GM12878 (cell line): ENCODE data around the gene PRKCE. TPM values are rescaled to one million over a fixed set of nuclear protein-coding genes. Genes with fewer than 3 reads are reported as not detected.

Experiments used
- ATAC-seq: fragments of 200-7000 bp; cut with Tn5 transposase; 3 replicates; pipeline ENCODE4 v1.9.1; 2020; ENCODE audit warnings: mild to moderate bottlenecking, moderate library complexity
- BruUV-seq: library from RNA; stranded (reverse); fragments of 400-500 nt; replicated peaks from 2 replicates; lab custom pipeline; 2021; lab: Mats Ljungman, UMichigan
- CTCF ChIA-PET: fragments of 300-600 bp; sonication (Branson Sonifier 250); formaldehyde crosslinking; extraction: SDS; loops from one replicate; lab custom pipeline; 2021; ENCODE audit warnings: inconsistent platforms; lab: Yijun Ruan, JAX
- POLR2A ChIA-PET: fragments of 350-600 bp; formaldehyde crosslinking; extraction: SDS; loops from one replicate; lab custom pipeline; 2021; ENCODE audit warnings: inconsistent platforms; lab: Charles Lee
- RAD21 ChIA-PET: fragments of 300-600 bp; sonication (Branson Sonifier 250); formaldehyde crosslinking; loops from one replicate; lab custom pipeline; 2023; ENCODE audit warnings: antibody characterized with exemption; ENCODE audit not compliant: unreplicated experiment; lab: Charles Lee
- SMC1A ChIA-PET: fragments of 300-600 bp; sonication (Branson Sonifier 250); formaldehyde crosslinking; loops from one replicate; lab custom pipeline; 2023; ENCODE audit not compliant: unreplicated experiment, uncharacterized antibody; lab: Charles Lee
- DNase-seq: peaks from one replicate; pipeline ENCODE4 v3.0.0-alpha.2; 2011; ENCODE audit warnings: low read depth, low spot score
- FAIRE-seq: peaks from 3 replicates; lab custom pipeline; 2011; peaks lifted over from hg19 to GRCh38; lab: Jason Lieb, UNC
- H2AFZ ChIP-seq: 2 replicates; pipeline ENCODE4 v1.6.0; 2011; ENCODE audit warnings: low read depth, low read length, control low read depth; ENCODE audit not compliant: control insufficient read depth
- H3K27ac ChIP-seq: 2 replicates; pipeline ENCODE4 v1.5.1; 2011; ENCODE audit warnings: control low read depth; ENCODE audit not compliant: control insufficient read depth, insufficient read depth
- H3K27me3 ChIP-seq, 2 experiments: replicated peaks in 1 of 2; 2 replicates each; pipeline versions ENCODE4 v1.6.0 to v1.6.1; 2011; ENCODE audit warnings: low read length in 1 of 2; ENCODE audit not compliant: control insufficient read depth in 2 of 2, insufficient read depth in 2 of 2
- H3K36me3 ChIP-seq, 2 experiments: 2 replicates each; pipeline ENCODE4 v1.5.1; 2011; ENCODE audit warnings: low read length in 1 of 2; ENCODE audit not compliant: control insufficient read depth in 2 of 2, insufficient read depth in 2 of 2
- H3K4me1 ChIP-seq: 2 replicates; pipeline ENCODE4 v1.6.1; 2011; ENCODE audit warnings: mild to moderate bottlenecking, low read length, moderate library complexity, mixed read lengths; ENCODE audit not compliant: control insufficient read depth, insufficient read depth
- H3K4me2 ChIP-seq: 2 replicates; pipeline ENCODE4 v1.6.0; 2011; ENCODE audit warnings: control low read depth; ENCODE audit not compliant: control insufficient read depth, insufficient read depth
- H3K4me3 ChIP-seq: fragments of 200-600 bp; sonication (generic); 2 replicates; pipeline ENCODE4 v1.5.1; 2016
- H3K79me2 ChIP-seq: 2 replicates; pipeline ENCODE4 v1.6.0; 2011; ENCODE audit warnings: low read length; ENCODE audit not compliant: control insufficient read depth, insufficient read depth
- H3K9ac ChIP-seq: 2 replicates; pipeline ENCODE4 v1.8.0; 2011; ENCODE audit warnings: low read length, control low read depth, mixed read lengths; ENCODE audit not compliant: control insufficient read depth, insufficient read depth
- H3K9me3 ChIP-seq: replicated peaks from 3 replicates; pipeline ENCODE4 v1.5.1; 2011; ENCODE audit warnings: mild to moderate bottlenecking, low read length; ENCODE audit not compliant: control insufficient read depth, insufficient read depth
- H4K20me1 ChIP-seq: 2 replicates; pipeline ENCODE4 v1.6.0; 2011; ENCODE audit not compliant: control insufficient read depth, insufficient read depth
- CEBPB ChIP-seq, 2 experiments: fragments of 150-350 bp in 1 of 2; IDR thresholded peaks; 2 replicates each; pipeline ENCODE4 v1.6.1; 2012 to 2014; ENCODE audit warnings: low read depth in 2 of 2, low read length in 2 of 2, borderline replicate concordance in 1 of 2, inconsistent platforms in 1 of 2
- EZH2 ChIP-seq: IDR thresholded peaks from 2 replicates; pipeline ENCODE4 v1.6.1; 2012; ENCODE audit warnings: low read depth, mild to moderate bottlenecking, control low read depth, inconsistent platforms, low read length, borderline replicate concordance; ENCODE audit not compliant: control insufficient read depth
- HDGF ChIP-seq: fragments of 450-650 bp; IDR thresholded peaks from 2 replicates; pipeline ENCODE4 v1.6.1; 2016; ENCODE audit warnings: antibody characterized with exemption
- RB1 ChIP-seq: fragments of 450-650 bp; formaldehyde crosslinking; IDR thresholded peaks from 2 replicates; pipeline ENCODE4 v1.6.1; 2017; ENCODE audit warnings: mild to moderate bottlenecking, borderline replicate concordance
- SMAD5 ChIP-seq: IDR thresholded peaks from 2 replicates; pipeline ENCODE4 v1.6.1; 2016; ENCODE audit warnings: antibody characterized with exemption, low read depth
- SP1 ChIP-seq: IDR thresholded peaks from one replicate; pipeline ENCODE4 v1.6.1; 2011; ENCODE audit warnings: low read depth, low read length
- SRF ChIP-seq, 2 experiments: IDR thresholded peaks; 2 replicates each; pipeline ENCODE4 v1.6.1; 2011; ENCODE audit warnings: low read depth in 2 of 2, low read length in 2 of 2, mild to moderate bottlenecking in 1 of 2, moderate library complexity in 1 of 2
- STAT3 ChIP-seq: IDR thresholded peaks from 2 replicates; pipeline ENCODE4 v1.6.1; 2011; ENCODE audit warnings: low read depth, low read length, improper control_type of control experiment
- YBX1 ChIP-seq: fragments of 450-650 bp; IDR thresholded peaks from 2 replicates; pipeline ENCODE4 v1.6.1; 2016; ENCODE audit warnings: antibody characterized with exemption
- ZNF384 ChIP-seq: IDR thresholded peaks from 2 replicates; pipeline ENCODE4 v1.6.1; 2012; ENCODE audit warnings: low read depth, mild to moderate bottlenecking, low read length, improper control_type of control experiment, borderline replicate concordance
- ZNF622 ChIP-seq: fragments of 450-650 bp; IDR thresholded peaks from 2 replicates; pipeline ENCODE4 v1.6.1; 2017; ENCODE audit warnings: mild to moderate bottlenecking, inconsistent platforms
- WGBS: methylation state at CpG from one replicate; pipeline ENCODE4 v1.1.6; 2016; ENCODE audit warnings: low lambda C conversion rate; ENCODE audit not compliant: insufficient replicate concordance, insufficient coverage; ENCODE audit errors: missing lambda C conversion rate; 5-methylcytosine and 5-hydroxymethylcytosine counted together
- in situ Hi-C: fragments of 300-500 bp; cut with MboI; formaldehyde crosslinking; loops from 9 replicates; pipeline ENCODE4 v1.14.3; 2018; ENCODE audit warnings: mixed read lengths
- intact Hi-C: fragments of 100-400 bp; cut with micrococcal nuclease; formaldehyde crosslinking; loops from one replicate; pipeline ENCODE4 v1.14.2; 2022; ENCODE audit not compliant: unreplicated experiment
- polyA plus RNA-seq, 11 experiments: library from polyadenylated mRNA; depleted of rRNA in 4 of 11; unstranded in 6 of 11; stranded (reverse) in 5 of 11; fragments of >200 nt; fragmentation: Nextera tagmentation in 4 of 11; fragmentation: Illumina TruSeq in 1 of 11; extraction: Ambion mirVana in 4 of 11; extraction: Trizol in 1 of 11; gene quantifications; 1 replicate in 1 of 11; 2 replicates in 10 of 11; pipeline versions ENCODE4 v1.2.1 to v1.2.3, GENCODE V29; 2011 to 2016; ENCODE audit warnings: inconsistent platforms in 2 of 11, missing spikeins in 2 of 11, low read depth in 1 of 11
- total RNA-seq, 4 experiments: library from RNA; depleted of rRNA in 3 of 4; stranded (reverse); fragments of >200 nt in 3 of 4; fragmentation: Illumina TruSeq in 1 of 4; extraction: Trizol in 1 of 4; gene quantifications; 2 replicates each; pipeline versions ENCODE4 v1.2.1 to v1.2.3, GENCODE V29; 2013 to 2021
- TF ChIP-seq, protein P1 (sequence below): fragments of 450-650 bp; IDR thresholded peaks from 2 replicates; pipeline ENCODE4 v1.6.1; 2017; ENCODE audit warnings: mild to moderate bottlenecking, low read depth, inconsistent platforms; ENCODE audit not compliant: poor library complexity, severe bottlenecking
- TF ChIP-seq, protein P2 (sequence below): IDR thresholded peaks from 2 replicates; pipeline ENCODE4 v1.6.1; 2011; ENCODE audit warnings: mild to moderate bottlenecking, low read depth, low read length, moderate library complexity; ENCODE audit not compliant: insufficient replicate concordance
- TF ChIP-seq, protein P3 (sequence below): fragments of 450-650 bp; IDR thresholded peaks from 2 replicates; pipeline ENCODE4 v1.6.1; 2018; ENCODE audit warnings: borderline replicate concordance, mild to moderate bottlenecking; ENCODE audit not compliant: partially characterized antibody
- TF ChIP-seq, protein P4 (sequence below): fragments of 450-650 bp; IDR thresholded peaks from 2 replicates; pipeline ENCODE4 v1.6.1; 2014; ENCODE audit warnings: mild to moderate bottlenecking

Gene PRKCE
- total and polyA plus RNA-seq, 10 of the 15 experiments (the other 5 are each of a cell fraction or from before 2014, with no cell fraction given), result 2.6 to 28.2 (median 11.3) TPM

DNA sequence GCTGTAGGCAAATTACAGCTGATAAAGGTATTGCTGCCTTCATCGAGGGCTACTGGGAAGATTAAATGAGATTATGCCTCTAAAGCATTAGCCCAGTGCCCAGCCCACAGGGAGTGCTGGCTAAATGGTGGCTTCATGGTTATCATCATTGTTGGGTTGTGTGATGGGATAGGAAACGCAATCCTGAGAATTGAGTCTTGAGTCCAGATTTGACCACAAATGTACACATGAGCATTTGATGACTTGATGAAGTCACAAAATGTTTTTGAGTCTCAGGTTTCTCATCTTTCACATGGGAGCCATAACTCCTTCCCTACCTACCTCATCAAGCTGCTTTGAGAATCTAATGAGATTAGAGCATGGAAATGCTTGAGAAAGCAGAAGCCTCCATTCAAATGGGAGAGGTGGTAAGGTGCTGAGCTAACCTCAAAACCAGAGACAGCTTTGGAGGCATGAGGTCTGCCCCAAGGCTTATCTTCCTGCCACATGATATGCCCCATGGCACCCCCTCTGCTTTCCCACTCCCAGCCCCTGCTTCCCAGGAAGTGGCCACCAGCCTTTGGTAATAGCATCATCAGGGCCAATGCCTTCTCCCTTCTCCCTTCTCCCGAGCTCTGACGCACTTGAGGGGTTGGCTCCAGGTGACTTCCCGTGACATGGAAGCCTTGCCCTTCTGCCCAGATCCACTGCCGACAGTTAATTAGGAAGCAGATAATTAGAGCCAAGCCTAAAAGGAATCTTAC is 496.3 kb downstream of the PRKCE start:
- in situ Hi-C loops, result no loop called here
- Histone ChIP-seq H3K36me3 (peaks cover 4 to 7% of the 10 kb centered on the region in 2 experiments; a peak in 3 of 4 replicates), H3K4me1 (no peaks in the 10 kb centered on the region), H3K9ac (no peak overlapping the region), H3K27ac (no peak overlapping the region), H3K79me2 (no peaks in the 10 kb centered on the region), H2AFZ (no peak overlapping the region), H3K27me3 (no peaks in the 10 kb centered on the region), H3K4me3 (no peak overlapping the region), H3K9me3 (no peaks in the 10 kb centered on the region), H3K4me2 (no peak overlapping the region), H4K20me1 (no peaks in the 10 kb centered on the region)
- intact Hi-C loops, result no loop called here
- ATAC-seq (no peak), DNase-seq (no peak), FAIRE-seq (no peak)
- TF ChIP-seq, protein P1, sequence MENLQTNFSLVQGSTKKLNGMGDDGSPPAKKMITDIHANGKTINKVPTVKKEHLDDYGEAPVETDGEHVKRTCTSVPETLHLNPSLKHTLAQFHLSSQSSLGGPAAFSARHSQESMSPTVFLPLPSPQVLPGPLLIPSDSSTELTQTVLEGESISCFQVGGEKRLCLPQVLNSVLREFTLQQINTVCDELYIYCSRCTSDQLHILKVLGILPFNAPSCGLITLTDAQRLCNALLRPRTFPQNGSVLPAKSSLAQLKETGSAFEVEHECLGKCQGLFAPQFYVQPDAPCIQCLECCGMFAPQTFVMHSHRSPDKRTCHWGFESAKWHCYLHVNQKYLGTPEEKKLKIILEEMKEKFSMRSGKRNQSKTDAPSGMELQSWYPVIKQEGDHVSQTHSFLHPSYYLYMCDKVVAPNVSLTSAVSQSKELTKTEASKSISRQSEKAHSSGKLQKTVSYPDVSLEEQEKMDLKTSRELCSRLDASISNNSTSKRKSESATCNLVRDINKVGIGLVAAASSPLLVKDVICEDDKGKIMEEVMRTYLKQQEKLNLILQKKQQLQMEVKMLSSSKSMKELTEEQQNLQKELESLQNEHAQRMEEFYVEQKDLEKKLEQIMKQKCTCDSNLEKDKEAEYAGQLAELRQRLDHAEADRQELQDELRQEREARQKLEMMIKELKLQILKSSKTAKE, result no peak
- TF ChIP-seq, protein P2, sequence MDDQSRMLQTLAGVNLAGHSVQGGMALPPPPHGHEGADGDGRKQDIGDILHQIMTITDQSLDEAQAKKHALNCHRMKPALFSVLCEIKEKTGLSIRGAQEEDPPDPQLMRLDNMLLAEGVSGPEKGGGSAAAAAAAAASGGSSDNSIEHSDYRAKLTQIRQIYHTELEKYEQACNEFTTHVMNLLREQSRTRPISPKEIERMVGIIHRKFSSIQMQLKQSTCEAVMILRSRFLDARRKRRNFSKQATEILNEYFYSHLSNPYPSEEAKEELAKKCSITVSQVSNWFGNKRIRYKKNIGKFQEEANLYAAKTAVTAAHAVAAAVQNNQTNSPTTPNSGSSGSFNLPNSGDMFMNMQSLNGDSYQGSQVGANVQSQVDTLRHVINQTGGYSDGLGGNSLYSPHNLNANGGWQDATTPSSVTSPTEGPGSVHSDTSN, result no peak
- TF ChIP-seq YBX1 (no peak), ZNF622 (no peak), ZNF384 (no peak), SMAD5 (no peak), SRF (IDR thresholded peaks at IDR 0.05; ENCODE audit: low read depth in 2 of 2, low read length in 2 of 2) (no peak), RB1 (no peak), STAT3 (no peak), HDGF (no peak), CEBPB (IDR thresholded peaks at IDR 0.05; ENCODE audit: borderline replicate concordance in 1 of 2, low read depth in 2 of 2, low read length in 2 of 2) (no peak), SP1 (no peak), EZH2 (no peak)
- TF ChIP-seq, protein P3, sequence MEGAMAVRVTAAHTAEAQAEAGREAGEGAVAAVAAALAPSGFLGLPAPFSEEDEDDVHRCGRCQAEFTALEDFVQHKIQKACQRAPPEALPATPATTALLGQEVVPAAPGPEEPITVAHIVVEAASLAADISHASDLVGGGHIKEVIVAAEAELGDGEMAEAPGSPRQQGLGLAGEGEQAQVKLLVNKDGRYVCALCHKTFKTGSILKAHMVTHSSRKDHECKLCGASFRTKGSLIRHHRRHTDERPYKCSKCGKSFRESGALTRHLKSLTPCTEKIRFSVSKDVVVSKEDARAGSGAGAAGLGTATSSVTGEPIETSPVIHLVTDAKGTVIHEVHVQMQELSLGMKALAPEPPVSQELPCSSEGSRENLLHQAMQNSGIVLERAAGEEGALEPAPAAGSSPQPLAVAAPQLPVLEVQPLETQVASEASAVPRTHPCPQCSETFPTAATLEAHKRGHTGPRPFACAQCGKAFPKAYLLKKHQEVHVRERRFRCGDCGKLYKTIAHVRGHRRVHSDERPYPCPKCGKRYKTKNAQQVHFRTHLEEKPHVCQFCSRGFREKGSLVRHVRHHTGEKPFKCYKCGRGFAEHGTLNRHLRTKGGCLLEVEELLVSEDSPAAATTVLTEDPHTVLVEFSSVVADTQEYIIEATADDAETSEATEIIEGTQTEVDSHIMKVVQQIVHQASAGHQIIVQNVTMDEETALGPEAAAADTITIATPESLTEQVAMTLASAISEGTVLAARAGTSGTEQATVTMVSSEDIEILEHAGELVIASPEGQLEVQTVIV, result no peak
- TF ChIP-seq, protein P4, sequence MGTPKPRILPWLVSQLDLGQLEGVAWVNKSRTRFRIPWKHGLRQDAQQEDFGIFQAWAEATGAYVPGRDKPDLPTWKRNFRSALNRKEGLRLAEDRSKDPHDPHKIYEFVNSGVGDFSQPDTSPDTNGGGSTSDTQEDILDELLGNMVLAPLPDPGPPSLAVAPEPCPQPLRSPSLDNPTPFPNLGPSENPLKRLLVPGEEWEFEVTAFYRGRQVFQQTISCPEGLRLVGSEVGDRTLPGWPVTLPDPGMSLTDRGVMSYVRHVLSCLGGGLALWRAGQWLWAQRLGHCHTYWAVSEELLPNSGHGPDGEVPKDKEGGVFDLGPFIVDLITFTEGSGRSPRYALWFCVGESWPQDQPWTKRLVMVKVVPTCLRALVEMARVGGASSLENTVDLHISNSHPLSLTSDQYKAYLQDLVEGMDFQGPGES, result no peak
- ChIA-PET SMC1A (interaction anchor here (0.6 to 0.9 kb wide), 2 partner anchors 31 to 218 kb away, joined by 3 read pairs; no protein-coding TSS in a partner anchor), RAD21 (no interaction called here), CTCF (interaction anchor here (1.4 to 2.7 kb wide), 2 partner anchors 85 to 99 kb away, joined by 3 to 13 read pairs; no protein-coding TSS in a partner anchor), POLR2A (no interaction called here)
- 76% methylated on average over 6 of the region's 6 CpGs for WGBS
- no TSS peak for BruUV-seq
